ENCODE results near the gene AMIGO3.

GRCh38 chr3:49727154-49727923 lies 7.9 kb upstream of the AMIGO3 start:
- TF ChIP-seq POLR2A (IDR thresholded peaks at IDR 0.05; ENCODE audit: low read depth, low read length) (no peak; the same call in 1 of the 2 replicates), POLR2AphosphoS5 (IDR thresholded peaks at IDR 0.05; ENCODE audit: low read depth, low read length) (no peak)

Measured in GM12892 (cell line).